Lower lobe of right lung (tissue), 2 donors: Measurements from ENCODE around the gene MIOS. TPM values are rescaled to one million over a fixed set of nuclear protein-coding genes. Genes with fewer than 3 reads are reported as not detected.

Experiments
- ATAC-seq, 2 donors: fragments of 200-7000 bp; cut with Tn5 transposase; one replicate each; pipeline ENCODE4 v1.9.1; 2020 to 2022; ENCODE audit warnings: mild to moderate bottlenecking in 2 of 2, moderate library complexity in 2 of 2
- DNase-seq: peaks from one replicate; pipeline ENCODE4 v3.0.0-alpha.2; 2020
- H3K27ac ChIP-seq: fragments of 200-600 bp; one replicate; pipeline ENCODE4 v1.8.0; 2022
- H3K27me3 ChIP-seq: fragments of 200-600 bp; one replicate; pipeline ENCODE4 v1.8.0; 2022; ENCODE audit warnings: low read depth
- H3K36me3 ChIP-seq: fragments of 200-600 bp; one replicate; pipeline ENCODE4 v1.8.0; 2022; ENCODE audit warnings: mild to moderate bottlenecking
- H3K4me1 ChIP-seq: fragments of 200-600 bp; one replicate; pipeline ENCODE4 v1.8.0; 2022
- H3K4me3 ChIP-seq: fragments of 200-600 bp; one replicate; pipeline ENCODE4 v1.8.0; 2022; ENCODE audit warnings: mild to moderate bottlenecking
- H3K9me3 ChIP-seq: fragments of 200-600 bp; one replicate; pipeline ENCODE4 v1.8.0; 2022
- CTCF ChIP-seq: fragments of 200-600 bp; IDR thresholded peaks from one replicate; pipeline ENCODE4 v1.8.0; 2022; ENCODE audit warnings: antibody characterized with exemption, mild to moderate bottlenecking
- intact Hi-C: fragments of 100-400 bp; cut with DNase I; formaldehyde crosslinking; loops from one replicate; pipeline ENCODE4 v1.11.0; 2022
- total RNA-seq: library from RNA; stranded (reverse); fragmentation: NEBNext Ultra II Directional; extraction: Animal tissue kit (Norgen Biotek cat#: 25700); gene quantifications from one replicate; pipeline ENCODE4 v1.2.1, GENCODE V29; 2021
- donor health status: DM: no; HTN: yes; CAD: no; lungs with severe emphysema.

The MIOS gene
- total RNA-seq, 1 donor from 2014 or later: 28.8 TPM

- Histone ChIP-seq H3K4me3 (no peak overlapping the region), H3K36me3 (peaks cover 9% of the 10 kb centered on the region), H3K27ac (no peak overlapping the region), H3K27me3 (no peaks in the 10 kb centered on the region), H3K4me1 (no peaks in the 10 kb centered on the region), H3K9me3 (no peaks in the 10 kb centered on the region)
- no peak for TF ChIP-seq CTCF
- intact Hi-C loops: no loop called here
- ATAC-seq (no peak), DNase-seq (no peak)
Measured at GRCh38 chr7:7614018-7614741, 47.5 kb downstream of the MIOS start.

- DNase-seq (no peak), ATAC-seq (no peak)
- Histone ChIP-seq H3K36me3 (no peaks in the 10 kb centered on the region), H3K9me3 (no peaks in the 10 kb centered on the region), H3K27ac (no peak overlapping the region), H3K4me1 (no peaks in the 10 kb centered on the region), H3K27me3 (no peaks in the 10 kb centered on the region), H3K4me3 (no peak overlapping the region)
- intact Hi-C loops: no loop called here
- no peak for TF ChIP-seq CTCF
Measured at GRCh38 chr7:7617550-7617949, 50.9 kb downstream of the MIOS start.

GRCh38 chr7:7618410-7618809 lies 51.7 kb downstream of the MIOS start:
- no peak for ATAC-seq
- intact Hi-C loops: no loop called here
- TF ChIP-seq CTCF: no peak

GRCh38 chr7:7620236-7620635 lies 53.6 kb downstream of the MIOS start:
- Histone ChIP-seq H3K27ac (no peak overlapping the region), H3K27me3 (no peaks in the 10 kb centered on the region), H3K36me3 (no peaks in the 10 kb centered on the region), H3K4me3 (no peak overlapping the region), H3K4me1 (no peaks in the 10 kb centered on the region), H3K9me3 (no peaks in the 10 kb centered on the region)
- intact Hi-C loops: no loop called here
- no peak for DNase-seq
- TF ChIP-seq CTCF: no peak
- ATAC-seq: no peak

More at GRCh38 chr7:7618410-7618809, 51.7 kb downstream of the MIOS start:
- no peak overlapping the region for H3K27ac ChIP-seq
- H3K9me3 ChIP-seq: no peaks in the 10 kb centered on the region
- H3K4me1 ChIP-seq: no peaks in the 10 kb centered on the region
- DNase-seq: no peak
- H3K4me3 ChIP-seq: no peak overlapping the region
- no peaks in the 10 kb centered on the region for H3K36me3 ChIP-seq
- no peaks in the 10 kb centered on the region for H3K27me3 ChIP-seq

- Histone ChIP-seq H3K9me3 (no peaks in the 10 kb centered on the region), H3K4me1 (no peaks in the 10 kb centered on the region), H3K36me3 (no peaks in the 10 kb centered on the region), H3K27ac (no peak overlapping the region), H3K4me3 (no peak overlapping the region), H3K27me3 (no peaks in the 10 kb centered on the region)
- DNase-seq: no peak
- intact Hi-C loops: no loop called here
- TF ChIP-seq CTCF: no peak
- no peak for ATAC-seq
Measured at GRCh38 chr7:7620644-7621210, 54.0 kb downstream of the MIOS start.
